ENCODE results near the gene LRMDA. TPM values are rescaled to one million over a fixed set of nuclear protein-coding genes. Genes with fewer than 3 reads are reported as not detected.

The LRMDA gene
- total and polyA plus RNA-seq, 10 of the 15 experiments (the other 5 are each of a cell fraction or from before 2014, with no cell fraction given): 0.07 to 0.54 (median 0.29) TPM; not detected in 4

DNA sequence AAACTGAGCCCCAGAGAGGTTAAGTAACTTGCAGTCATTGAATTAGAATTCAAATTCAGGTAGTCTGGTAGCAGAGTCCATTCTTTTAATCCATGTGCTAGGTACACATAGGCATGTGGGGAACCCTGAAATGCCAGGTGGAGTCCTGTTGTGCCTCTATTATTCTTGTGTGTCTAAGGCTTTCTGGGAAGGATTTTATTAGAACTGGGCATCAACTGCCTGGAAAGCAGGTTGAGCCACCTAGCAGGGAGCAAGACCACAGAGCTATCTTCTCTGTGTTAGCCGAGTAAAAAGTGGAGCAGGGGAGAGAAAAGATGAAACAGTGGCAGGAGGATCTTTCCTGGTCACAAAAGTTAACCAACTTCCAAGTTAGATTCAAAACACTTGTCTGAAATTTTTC, 494.6 kb downstream of the LRMDA start:
- CTCF ChIA-PET: interaction anchor here (1.2 kb wide), 1 partner anchor 111 kb away, joined by 3 read pairs; no protein-coding TSS in a partner anchor
- H3K9ac ChIP-seq (ENCODE audit: control insufficient read depth, insufficient read depth, low read length): no peak overlapping the region
- no peak overlapping the region for H2AFZ ChIP-seq (ENCODE audit: control insufficient read depth, low read depth, low read length)
- H4K20me1 ChIP-seq (ENCODE audit: control insufficient read depth, insufficient read depth): no peaks in the 10 kb centered on the region
- H3K27ac ChIP-seq (ENCODE audit: control insufficient read depth, insufficient read depth): no peak overlapping the region
- H3K27me3 ChIP-seq (replicated peaks in 1 of 2; ENCODE audit: control insufficient read depth in 2 of 2, insufficient read depth in 2 of 2, low read length in 1 of 2): no peaks in the 10 kb centered on the region
- intact Hi-C loops (cut with micrococcal nuclease; ENCODE audit: unreplicated experiment): no loop called here
- 24% methylated on average over 1 of the region's 1 CpG for WGBS (ENCODE audit: insufficient coverage, insufficient replicate concordance, low lambda C conversion rate, missing lambda C conversion rate)
- RAD21 ChIA-PET (ENCODE audit: unreplicated experiment): no interaction called here
- no peak for TF ChIP-seq HCFC1 (IDR thresholded peaks at IDR 0.05; ENCODE audit: low read length)
- no peak for TF ChIP-seq POLR2AphosphoS2 (IDR thresholded peaks at IDR 0.05; ENCODE audit: low read depth, low read length)
- TF ChIP-seq CHD4 (IDR thresholded peaks at IDR 0.05): no peak
- TF ChIP-seq, protein P1, sequence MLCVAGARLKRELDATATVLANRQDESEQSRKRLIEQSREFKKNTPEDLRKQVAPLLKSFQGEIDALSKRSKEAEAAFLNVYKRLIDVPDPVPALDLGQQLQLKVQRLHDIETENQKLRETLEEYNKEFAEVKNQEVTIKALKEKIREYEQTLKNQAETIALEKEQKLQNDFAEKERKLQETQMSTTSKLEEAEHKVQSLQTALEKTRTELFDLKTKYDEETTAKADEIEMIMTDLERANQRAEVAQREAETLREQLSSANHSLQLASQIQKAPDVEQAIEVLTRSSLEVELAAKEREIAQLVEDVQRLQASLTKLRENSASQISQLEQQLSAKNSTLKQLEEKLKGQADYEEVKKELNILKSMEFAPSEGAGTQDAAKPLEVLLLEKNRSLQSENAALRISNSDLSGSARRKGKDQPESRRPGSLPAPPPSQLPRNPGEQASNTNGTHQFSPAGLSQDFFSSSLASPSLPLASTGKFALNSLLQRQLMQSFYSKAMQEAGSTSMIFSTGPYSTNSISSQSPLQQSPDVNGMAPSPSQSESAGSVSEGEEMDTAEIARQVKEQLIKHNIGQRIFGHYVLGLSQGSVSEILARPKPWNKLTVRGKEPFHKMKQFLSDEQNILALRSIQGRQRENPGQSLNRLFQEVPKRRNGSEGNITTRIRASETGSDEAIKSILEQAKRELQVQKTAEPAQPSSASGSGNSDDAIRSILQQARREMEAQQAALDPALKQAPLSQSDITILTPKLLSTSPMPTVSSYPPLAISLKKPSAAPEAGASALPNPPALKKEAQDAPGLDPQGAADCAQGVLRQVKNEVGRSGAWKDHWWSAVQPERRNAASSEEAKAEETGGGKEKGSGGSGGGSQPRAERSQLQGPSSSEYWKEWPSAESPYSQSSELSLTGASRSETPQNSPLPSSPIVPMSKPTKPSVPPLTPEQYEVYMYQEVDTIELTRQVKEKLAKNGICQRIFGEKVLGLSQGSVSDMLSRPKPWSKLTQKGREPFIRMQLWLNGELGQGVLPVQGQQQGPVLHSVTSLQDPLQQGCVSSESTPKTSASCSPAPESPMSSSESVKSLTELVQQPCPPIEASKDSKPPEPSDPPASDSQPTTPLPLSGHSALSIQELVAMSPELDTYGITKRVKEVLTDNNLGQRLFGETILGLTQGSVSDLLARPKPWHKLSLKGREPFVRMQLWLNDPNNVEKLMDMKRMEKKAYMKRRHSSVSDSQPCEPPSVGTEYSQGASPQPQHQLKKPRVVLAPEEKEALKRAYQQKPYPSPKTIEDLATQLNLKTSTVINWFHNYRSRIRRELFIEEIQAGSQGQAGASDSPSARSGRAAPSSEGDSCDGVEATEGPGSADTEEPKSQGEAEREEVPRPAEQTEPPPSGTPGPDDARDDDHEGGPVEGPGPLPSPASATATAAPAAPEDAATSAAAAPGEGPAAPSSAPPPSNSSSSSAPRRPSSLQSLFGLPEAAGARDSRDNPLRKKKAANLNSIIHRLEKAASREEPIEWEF (IDR thresholded peaks at IDR 0.05; ENCODE audit: insufficient replicate concordance, low read depth, low read length): no peak
- no peak for TF ChIP-seq SMC3 (IDR thresholded peaks at IDR 0.05; ENCODE audit: borderline replicate concordance, low read length)
- no peak for TF ChIP-seq ZNF384 (IDR thresholded peaks at IDR 0.05; ENCODE audit: borderline replicate concordance, low read depth, low read length)
- TF ChIP-seq MYC (IDR thresholded peaks at IDR 0.05; ENCODE audit: insufficient read depth, insufficient read length, insufficient replicate concordance, low read length, severe bottlenecking): no peak
- TF ChIP-seq ESRRA (IDR thresholded peaks at IDR 0.05; ENCODE audit: low read length): no peak
- no peak for TF ChIP-seq NRF1 (conservative IDR thresholded peaks at IDR 0.05; ENCODE audit: low read depth, low read length)
- no peak for TF ChIP-seq SPI1 (IDR thresholded peaks at IDR 0.05; ENCODE audit: borderline replicate concordance, insufficient read depth, low read depth, low read length)
- TF ChIP-seq ZNF622 (IDR thresholded peaks at IDR 0.05): no peak
- TF ChIP-seq TAF1 (IDR thresholded peaks at IDR 0.05; ENCODE audit: borderline replicate concordance, low read depth, low read length): no peak
- TF ChIP-seq SUPT20H (IDR thresholded peaks at IDR 0.05; ENCODE audit: borderline replicate concordance, control insufficient read depth, low read depth, low read length): no peak
- TF ChIP-seq JUNB (IDR thresholded peaks at IDR 0.05): no peak
- no peak overlapping the region for H3K4me3 ChIP-seq
- BruUV-seq (replicated peaks): no TSS peak
- SMC1A ChIA-PET (ENCODE audit: uncharacterized antibody, unreplicated experiment): interaction anchor here (0.7 kb wide), 1 partner anchor 448 kb away, joined by 3 read pairs; no protein-coding TSS in a partner anchor
- no peak overlapping the region for H3K4me2 ChIP-seq (ENCODE audit: control insufficient read depth, insufficient read depth)
- FAIRE-seq (no peak), DNase-seq (ENCODE audit: low read depth, low spot score) (no peak), ATAC-seq (no peak)
- POLR2A ChIA-PET: no interaction called here
- in situ Hi-C loops (cut with MboI): no loop called here
- H3K36me3 ChIP-seq (ENCODE audit: control insufficient read depth in 2 of 2, insufficient read depth in 2 of 2, low read length in 1 of 2): no peaks in the 10 kb centered on the region
- no peaks in the 10 kb centered on the region for H3K79me2 ChIP-seq (ENCODE audit: control insufficient read depth, insufficient read depth, low read length)
- no peaks in the 10 kb centered on the region for H3K9me3 ChIP-seq (replicated peaks; ENCODE audit: control insufficient read depth, insufficient read depth, low read length)
- H3K4me1 ChIP-seq (ENCODE audit: control insufficient read depth, insufficient read depth, low read length): no peaks in the 10 kb centered on the region

Measured in GM12878 (cell line).